GM12872 (cell line): Measurements from ENCODE around the gene BRD3OS.

Experiments
- CTCF ChIP-seq: IDR thresholded peaks from 3 replicates; pipeline ENCODE4 v1.5.1; 2011; ENCODE audit warnings: low read depth, mild to moderate bottlenecking, low read length, moderate library complexity; ENCODE audit not compliant: insufficient read depth

The BRD3OS gene

DNA sequence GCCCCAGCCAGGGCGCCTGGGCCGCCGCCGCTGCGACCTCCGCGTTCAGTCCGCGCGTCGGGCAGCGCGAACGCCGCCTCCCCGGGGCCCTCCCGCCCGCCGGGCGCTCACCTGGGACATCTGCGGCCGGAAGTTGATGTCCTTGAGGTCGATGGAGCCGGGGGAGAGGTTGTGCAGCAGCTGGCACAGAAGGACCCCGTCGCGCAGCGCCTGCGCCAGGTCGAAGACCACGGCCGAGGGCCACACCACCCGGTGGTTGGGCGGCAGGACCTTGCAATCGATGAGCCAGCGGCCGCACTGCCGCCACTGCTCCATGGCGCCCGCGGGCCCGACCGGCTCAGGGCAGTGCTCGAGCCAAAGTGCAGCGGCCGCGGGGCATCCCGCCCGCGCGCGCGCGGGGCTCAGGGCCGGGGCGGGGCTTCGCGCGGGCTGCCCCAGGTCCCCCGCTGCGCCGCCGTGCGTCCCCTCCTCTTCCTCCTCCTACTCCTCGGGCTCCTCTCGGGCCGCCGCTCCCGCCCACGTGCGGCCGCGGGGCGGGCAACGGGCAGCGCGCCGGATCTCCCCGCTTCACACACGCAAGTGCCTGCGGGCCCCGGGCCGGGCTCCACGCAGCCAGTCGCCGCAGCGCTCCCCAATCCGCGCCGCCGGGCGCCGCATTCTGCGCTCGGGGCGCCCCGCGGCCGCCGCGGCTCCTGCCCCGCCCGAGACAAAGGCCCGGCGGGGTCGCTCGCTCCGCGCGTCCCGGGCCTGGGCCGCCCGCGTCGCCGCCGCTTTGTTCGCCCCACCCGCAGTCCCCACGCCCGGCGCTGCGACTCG lies 33.1 kb upstream of the BRD3OS start, which contains the start of gene VAV2:
VAV2 (minus strand) TSS at position 361 of the 816 bp plus-strand sequence; CDS start at position 315, 46 bp downstream.
- no peak for TF ChIP-seq CTCF

DNA sequence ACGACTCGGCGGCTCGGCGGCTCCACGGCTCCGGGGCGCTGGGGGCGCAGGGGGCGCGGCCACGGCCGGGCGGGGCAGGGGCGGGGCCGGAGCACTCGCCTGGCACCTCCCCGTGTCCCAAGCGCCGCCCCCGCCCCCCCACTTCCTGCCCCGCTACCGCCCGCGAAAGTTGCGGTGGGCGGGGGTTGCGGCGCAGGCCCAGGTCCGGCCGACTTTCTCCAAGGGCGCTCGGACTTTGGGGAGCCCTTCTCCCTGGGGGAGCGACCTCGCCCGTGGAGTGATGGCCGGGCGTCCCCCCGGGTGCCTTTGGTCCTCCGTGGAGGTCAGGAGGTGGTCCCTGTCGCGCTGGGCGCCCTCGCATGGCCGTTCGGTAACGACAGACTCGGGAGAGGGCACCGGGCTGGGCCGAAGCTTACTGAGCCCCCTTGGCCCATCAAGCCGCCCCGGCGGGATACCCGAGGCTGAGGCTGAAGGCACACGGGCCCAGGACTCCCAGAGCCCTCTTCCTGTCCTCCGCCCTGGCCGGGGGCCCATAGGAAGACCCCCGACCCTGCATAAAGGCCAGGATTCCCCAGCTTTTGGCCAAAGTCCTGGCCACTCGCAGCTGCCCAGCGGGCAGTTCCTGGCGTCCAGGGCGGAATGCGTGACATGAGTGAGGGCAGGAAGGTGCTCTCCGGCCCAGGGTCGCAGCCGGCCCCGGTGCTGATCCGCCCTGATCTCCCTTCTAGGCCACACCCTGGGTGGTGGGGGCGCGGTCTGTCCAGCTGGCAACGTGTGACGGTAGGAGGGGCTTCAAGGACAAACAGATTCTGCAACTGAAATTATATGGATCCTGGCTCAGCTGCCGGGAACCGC lies 32.3 kb upstream of the BRD3OS start:
- TF ChIP-seq CTCF: peak; percentile 63

DNA sequence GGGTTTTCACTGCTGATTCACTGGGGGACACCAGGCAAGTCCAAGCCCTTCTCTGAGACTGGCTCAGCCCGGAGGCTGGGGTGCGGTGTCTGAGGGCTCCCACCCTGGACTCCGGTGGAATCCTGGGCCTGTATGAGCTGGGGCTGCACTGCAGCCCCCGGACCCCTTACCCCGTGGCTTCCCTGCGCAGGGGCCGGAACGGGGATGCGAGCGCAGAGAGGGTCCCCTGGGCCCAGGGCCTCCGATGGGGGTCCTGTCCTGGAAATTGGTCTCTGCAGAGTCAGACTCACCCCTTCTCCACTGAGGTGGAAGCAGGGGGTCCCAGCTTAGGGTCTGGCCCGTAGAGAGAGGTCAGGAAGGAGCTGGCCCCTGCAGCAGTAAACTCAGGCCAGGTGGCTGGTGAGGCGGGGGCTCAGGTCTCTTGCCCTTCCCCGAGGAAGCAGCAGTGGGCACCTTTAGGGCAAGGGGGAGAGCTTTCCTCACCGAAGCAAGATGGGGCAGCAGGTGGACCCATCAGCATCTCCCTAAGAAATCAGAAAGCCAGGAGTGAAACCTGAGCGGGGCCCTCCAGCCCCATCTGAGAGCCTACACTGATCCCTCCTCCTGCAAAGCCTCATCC lies 31.5 kb upstream of the BRD3OS start:
- TF ChIP-seq CTCF: no peak

GRCh38 chr9:133994353-133995011 lies 30.8 kb upstream of the BRD3OS start:
- peak; percentile 97 for TF ChIP-seq CTCF

DNA sequence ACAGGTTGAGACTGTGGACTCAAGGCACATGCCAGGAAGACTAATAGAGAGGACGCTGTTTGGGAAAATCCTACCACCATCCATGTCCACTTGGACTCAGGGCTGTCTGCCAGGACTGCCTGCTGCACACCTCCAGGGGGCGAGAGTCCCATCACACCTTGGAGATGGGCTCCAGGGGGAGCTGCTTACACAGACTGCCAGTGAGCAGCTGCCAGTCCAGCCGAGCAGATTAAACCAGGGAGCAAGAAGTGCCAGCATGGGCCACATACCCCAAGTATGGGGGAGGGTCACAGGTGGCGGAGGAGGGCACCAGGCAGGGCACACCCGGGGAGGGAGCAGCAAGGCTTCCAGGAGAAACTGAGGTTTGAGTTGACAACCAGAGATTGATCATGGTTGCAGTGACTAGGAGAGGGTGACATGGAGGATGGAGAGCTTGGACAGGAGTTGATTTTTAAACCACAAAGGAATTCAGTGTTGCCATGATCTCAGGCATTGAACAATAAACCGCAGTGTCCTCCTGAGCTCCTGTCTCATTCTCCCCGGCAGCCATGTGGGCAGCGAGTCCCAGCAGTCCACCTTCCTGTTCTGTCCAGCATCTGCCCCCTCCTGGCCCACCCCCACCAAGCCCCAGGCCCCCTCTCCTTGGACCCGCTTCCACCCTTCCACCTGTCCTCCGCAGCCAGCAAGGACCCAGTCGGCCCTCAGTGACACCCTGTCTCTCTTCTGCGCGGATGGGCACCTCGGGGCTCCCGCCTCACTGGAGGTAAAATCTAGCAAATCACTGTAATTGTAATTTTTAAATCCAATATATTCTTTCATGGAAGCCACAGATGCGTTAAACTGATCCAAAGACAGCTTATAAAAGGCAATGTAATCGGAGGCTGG lies 30.0 kb upstream of the BRD3OS start:
- TF ChIP-seq CTCF: peak; percentile 55; the same call in 2 of the 3 replicates

DNA sequence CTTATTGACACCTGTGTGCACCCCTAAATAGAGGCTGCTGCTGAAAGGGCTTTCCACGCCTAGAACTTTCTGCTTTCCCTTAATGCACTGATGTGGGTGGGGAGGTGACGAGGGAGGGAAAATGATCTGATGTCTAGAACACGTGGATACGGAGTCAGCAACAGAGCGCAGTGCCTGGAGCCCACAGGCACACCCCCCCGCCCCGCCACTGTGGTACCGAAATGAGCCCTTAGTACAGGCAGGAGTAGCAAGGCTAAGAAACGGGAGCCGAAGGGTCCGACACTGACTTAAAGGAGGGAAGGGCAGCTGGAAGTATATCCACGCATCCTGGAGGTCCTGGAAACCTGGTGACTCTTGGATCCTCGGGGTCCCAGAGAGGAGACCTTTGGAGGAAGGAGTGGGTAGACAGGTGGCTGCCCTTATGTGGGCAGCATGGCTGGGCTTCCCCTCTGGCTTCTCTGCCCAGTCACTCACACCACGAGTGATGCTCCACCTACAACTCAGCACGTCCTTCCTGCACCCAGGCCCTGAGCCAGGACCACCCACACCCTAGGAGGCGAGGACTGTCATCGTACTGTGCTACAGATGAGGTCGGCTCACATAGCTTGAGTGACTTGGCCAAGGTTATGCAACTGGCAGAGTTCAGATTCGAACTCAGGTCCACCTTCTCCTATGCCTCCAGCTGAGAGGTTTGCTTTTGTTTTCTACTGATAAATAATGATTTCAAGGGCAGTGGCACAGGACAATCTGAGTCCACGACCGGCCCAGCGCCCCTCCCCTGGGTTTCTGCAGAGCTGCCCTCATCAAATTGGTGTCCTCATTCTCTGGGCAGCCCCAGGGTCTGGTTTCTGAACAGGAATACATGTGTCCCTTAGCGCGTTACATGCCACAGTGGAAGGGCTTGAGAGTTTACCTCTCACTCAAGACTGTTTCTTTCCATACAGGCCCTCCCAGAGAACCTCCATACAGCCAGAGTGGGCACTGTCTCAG lies 28.5 kb upstream of the BRD3OS start:
- peak; percentile 20; the same call in 1 of the 3 replicates for TF ChIP-seq CTCF
